NCI-H1417 treated with DMSO at 0.1 percent for 48 hours (cell line): ENCODE measurements around the gene ADCY3.

Experiments
- DNase-seq: peaks from one replicate; lab custom pipeline; 2025; lab: John Stamatoyannopoulos, UW

The ADCY3 gene

DNA sequence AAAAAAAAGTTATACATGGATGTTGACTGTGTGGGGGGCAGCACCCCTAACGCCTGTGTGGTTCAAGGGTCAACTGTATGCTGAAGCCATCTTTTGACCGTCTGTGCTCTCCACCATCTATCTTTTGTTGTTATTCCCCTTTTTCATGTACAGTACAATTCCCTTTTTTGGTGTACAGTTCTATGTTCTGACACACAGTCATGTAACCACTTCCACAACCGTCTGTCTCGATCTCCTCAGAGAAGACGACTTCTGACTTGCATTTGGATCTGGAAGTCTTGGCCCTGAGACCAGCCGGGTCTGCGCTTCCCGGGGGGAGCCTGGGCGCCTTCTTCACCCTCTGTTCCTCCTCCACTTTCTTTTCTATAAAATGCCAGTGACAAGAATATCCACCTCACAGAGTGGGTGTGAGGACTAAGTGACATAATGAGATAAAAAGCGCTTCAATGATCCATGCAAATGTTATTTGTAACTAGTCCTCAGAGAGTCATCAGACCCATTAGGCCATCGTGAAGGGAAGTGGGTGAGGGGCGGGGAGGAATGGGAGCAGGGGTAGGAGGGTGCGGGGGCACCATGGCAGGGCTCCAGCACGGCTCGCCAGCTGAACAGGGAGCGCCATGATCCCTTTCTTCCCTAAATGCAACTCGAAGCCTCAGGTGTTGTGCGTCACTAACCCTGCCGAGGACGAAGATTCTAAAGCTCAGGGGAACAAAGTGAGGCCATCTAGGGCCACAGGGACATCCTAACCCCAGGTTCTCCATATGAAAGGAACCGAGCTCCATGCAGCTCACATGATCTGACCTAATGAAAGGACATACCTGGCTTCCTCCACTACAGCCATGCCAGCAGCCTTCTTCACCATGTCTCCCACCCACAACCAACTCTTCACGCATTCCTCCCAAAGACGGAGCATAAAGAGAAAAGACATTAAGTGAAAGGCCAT is 16.6 kb downstream of the ADCY3 start:
- DNase-seq = no peak

GRCh38 chr2:24899361-24899910 is 20.6 kb downstream of the ADCY3 start:
- no peak for DNase-seq

DNA sequence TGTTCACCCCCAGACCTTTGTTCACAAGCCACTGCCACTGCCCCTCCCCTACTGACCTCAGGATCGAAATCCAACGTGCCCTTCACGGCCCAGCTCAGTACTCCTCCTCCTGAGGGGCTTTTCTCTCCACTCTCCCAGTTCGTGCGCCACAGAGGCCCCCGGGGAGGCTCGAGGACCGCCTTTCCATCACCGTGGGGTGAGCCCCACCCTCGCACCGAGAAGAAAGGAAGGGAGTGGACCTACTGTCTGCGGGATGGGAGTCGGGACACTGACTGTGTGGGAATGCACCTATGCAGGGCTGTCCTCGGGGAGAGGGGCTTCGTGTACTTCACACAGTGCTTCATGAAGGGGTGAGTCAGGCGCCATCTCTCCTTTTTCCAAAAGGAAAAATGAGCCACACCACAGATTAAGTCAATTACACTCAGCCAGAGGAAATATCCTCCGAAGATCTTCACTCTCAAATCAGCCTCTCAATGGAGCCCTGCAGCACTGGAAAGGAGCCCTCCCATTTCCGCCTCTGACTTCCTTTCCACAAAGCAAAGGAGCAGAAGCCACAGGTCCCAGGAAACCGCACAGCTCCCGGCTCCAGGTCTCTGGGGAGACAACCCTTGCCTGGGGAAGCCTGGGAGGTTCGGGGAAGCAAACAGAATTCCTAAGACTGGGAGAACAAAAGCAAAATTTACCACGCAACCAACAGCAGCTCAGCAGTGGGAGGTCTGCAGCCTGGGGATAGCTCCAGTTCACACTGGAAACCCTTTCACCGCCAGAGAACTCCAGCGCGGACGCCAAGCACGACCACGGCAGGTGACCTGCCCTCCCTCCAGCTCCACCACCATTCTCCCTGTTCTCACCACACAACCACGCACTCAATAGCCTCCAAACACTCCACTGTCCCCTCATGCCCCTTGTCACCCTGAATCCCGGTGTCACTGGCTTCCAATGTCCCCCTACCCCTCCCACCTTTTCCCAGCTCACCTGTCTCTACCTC is 21.6 kb downstream of the ADCY3 start:
- DNase-seq = no peak

GRCh38 chr2:24894750-24895149 is 25.3 kb downstream of the ADCY3 start:
- no peak for DNase-seq

- no peak for DNase-seq
Observed at GRCh38 chr2:24893934-24894333, 26.1 kb downstream of the ADCY3 start.

DNA sequence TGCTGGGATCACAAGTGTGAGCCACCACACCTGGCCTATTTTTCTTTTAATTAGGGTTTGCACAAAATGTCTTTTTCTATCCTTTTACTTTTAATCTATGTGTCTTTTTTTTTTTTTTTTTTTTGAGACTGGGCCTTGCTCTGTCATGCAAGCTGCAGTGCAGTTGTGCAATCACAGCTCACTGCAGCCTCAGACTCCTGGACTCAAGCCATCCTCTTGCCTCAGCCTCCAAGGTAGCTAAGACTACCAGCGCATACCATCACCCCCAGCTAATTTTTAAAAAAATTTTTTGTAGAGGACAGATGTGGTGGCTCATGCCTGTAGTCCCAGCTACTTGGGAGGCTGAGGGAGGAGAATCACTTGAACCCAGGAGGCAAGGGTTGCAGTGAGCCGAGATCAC is 27.1 kb downstream of the ADCY3 start:
- no peak for DNase-seq

DNA sequence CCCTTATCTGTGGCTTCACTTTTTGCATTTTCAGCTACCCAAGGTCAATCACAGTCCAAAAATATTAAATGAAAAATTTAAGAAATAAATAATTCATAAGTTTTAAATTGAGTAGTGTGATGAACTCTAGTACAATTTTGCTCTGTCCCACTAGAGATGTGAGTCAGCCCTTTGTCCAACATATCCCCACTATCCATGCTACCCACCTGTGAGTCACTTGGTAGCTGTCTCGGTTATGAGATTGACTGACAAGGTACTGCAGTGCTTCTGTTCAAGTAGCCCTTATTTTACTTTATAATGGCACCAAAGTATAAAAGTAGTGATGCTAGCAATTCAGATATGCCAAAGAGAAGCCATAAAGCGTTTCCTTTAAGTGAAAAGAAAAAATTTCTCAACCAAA is 28.8 kb downstream of the ADCY3 start:
- DNase-seq = no peak

GRCh38 chr2:24889221-24889620 is 30.8 kb downstream of the ADCY3 start:
- no peak for DNase-seq

- no peak for DNase-seq
Observed at GRCh38 chr2:24888177-24888576, 31.9 kb downstream of the ADCY3 start.

- no peak for DNase-seq
Observed at GRCh38 chr2:24887307-24887874, 32.6 kb downstream of the ADCY3 start.

DNA sequence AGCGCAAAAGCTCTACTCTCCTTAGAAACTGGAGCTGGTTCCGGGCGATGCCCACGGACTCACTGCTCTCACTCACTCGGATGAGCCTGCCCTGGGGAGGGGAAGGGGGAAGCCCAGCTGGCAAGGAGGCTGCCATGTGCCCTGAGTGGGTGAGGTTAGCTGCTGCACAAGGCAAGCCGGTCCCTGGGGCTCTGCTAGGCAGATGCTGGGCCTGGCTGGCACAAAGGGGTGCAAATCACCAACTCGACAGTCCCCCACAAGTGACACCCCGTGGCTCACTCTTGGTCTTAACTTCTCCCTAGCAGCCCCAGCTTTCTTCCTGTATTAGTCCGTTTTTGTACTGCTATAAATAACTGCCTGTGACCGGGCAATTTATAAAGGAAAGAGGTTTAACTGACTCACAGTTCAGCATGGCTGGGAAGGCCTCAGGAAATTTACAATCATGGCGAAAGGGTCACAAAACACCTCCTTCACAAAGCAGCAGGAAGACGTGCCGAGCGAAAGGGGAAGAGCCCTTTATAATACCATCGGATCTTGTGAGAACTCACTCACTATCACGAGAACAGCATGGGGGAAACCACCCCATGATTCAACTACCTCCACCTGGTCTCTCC is 33.2 kb downstream of the ADCY3 start:
- no peak for DNase-seq

DNA sequence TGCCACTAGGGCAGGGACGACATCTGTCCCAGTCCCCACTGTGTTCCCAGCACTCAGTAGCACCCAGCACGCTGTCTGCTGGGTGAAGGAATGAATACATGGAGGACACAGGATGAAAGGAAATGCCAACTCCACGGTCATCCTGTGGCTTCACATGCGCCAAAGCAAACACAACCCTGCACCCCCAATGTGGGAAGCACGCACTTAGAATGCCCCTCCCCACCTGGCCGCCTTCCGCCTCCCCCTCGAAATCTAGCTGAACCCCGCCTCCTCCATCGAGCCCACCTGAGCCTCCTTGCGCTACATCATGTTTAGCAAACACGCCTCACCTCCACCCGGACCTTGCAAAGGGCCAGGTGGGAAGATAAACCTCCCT is 33.9 kb downstream of the ADCY3 start:
- DNase-seq = no peak

- no peak for DNase-seq
Observed at GRCh38 chr2:24885221-24886125, 34.6 kb downstream of the ADCY3 start.

GRCh38 chr2:24883946-24884345 is 36.1 kb downstream of the ADCY3 start:
- DNase-seq = no peak

DNA sequence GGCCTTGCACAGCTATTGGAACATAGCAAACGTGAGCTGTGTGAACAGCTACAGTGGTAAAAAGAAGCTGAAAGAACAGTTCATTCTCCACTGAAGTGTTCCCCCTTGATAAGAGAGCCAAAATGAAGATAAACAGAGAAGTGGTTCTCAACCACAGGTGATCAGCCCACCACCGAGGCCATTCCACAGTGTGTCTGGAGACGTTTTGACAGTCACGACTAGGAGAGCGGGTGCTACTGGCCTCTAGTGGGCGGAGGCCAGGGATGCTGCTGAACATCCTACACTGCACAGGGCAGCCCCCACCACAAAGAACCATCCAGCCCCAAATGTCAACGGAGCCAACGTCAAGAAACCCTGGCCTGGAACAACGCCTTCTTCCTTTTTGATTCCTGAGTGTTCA is 38.4 kb downstream of the ADCY3 start:
- no peak for DNase-seq

DNA sequence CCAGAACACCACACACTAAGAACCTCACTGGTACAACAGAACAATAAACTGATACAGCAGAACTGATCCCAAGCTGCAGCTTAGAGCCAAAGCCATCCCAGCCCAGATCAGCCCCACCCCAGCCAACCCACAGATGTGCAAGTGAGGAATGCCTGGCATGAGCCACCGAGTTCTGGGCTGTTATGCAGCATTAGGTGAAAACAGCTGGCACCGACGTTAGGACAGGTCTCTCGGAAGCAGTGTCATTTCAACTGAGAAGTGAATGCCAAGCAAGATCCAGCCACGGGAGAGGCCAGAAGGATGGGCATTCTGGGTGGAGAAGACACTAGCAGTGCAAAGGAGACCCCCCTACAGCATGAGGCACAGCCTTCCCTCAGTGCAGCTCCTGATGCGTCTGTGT is 38.9 kb downstream of the ADCY3 start:
- DNase-seq = no peak

DNA sequence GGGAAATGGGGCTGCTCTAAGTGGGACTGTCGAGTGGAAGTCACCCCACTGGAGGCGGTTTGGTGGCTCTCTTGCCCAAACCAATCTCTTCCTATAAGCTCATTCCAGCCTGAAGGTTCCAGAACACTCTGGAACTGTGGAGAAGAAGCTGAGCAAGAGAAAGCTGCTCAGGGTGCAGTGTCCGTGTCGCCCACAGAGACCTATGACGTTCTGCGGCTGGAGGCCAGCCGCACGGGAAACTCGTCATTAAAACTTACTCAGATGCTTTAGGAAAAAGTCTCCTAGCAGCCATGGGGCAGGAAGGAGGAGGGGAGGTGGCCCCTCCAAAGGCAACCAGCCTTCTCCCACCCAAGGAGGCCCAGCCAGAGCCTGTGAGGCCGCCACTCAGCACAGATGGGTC is 41.7 kb downstream of the ADCY3 start:
- DNase-seq = no peak

DNA sequence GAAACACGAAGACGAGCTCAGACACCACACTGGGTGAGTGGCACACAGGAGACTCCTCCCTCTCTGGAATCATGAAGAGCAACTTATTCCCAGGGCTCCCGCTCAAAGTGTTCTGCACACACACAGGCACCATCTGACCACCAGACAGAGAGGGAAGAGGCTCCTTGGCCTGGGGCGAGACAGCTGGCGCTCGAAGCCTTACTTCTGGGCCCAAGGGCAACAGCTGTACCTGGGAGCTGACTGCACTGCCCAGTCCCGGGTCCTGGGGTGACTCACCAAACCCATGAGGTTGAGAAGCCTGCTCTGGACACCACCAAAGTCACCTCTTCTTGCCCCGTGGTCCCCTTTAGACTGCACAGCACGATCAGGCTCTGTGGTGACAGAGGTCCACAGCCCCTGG is 42.4 kb downstream of the ADCY3 start:
- DNase-seq = no peak

GRCh38 chr2:24877067-24877466 is 43.0 kb downstream of the ADCY3 start:
- DNase-seq = no peak

- DNase-seq = no peak
Observed at GRCh38 chr2:24875901-24876300, 44.1 kb downstream of the ADCY3 start.

- no peak for DNase-seq
Observed at GRCh38 chr2:24875272-24875671, 44.8 kb downstream of the ADCY3 start.
